H1 (cell line): ENCODE results near the gene SHH. TPM values are rescaled to one million over a fixed set of nuclear protein-coding genes. Genes with fewer than 3 reads are reported as not detected.

Experiments used
- CTCF ChIA-PET: fragments of 300-600 bp; sonication (Branson Sonifier 250); formaldehyde crosslinking; loops from one replicate; lab custom pipeline; 2021; ENCODE audit not compliant: partially characterized antibody; lab: Charles Lee
- POLR2A ChIA-PET: fragments of 300-600 bp; sonication (Branson Sonifier 250); formaldehyde crosslinking; loops from one replicate; lab custom pipeline; 2021; ENCODE audit warnings: inconsistent platforms; ENCODE audit not compliant: partially characterized antibody; lab: Charles Lee
- DNase-seq, 2 experiments: peaks; one replicate each; pipeline versions ENCODE4 v3.0.0 to v3.0.0-alpha.2; 2010 to 2022; ENCODE audit warnings: low spot score in 2 of 2, low read depth in 1 of 2, mixed read lengths in 1 of 2
- FAIRE-seq: peaks from 2 replicates; lab custom pipeline; 2011; peaks lifted over from hg19 to GRCh38; lab: Jason Lieb, UNC
- H2AFZ ChIP-seq: 2 replicates; pipeline ENCODE4 v1.8.1; 2012; ENCODE audit warnings: low read length, inconsistent platforms
- H2AK5ac ChIP-seq: 2 replicates; pipeline ENCODE4 v1.6.1; 2013; ENCODE audit warnings: low read depth, low read length
- H2BK120ac ChIP-seq: replicated peaks from 2 replicates; pipeline ENCODE3; 2013; ENCODE audit warnings: low read depth, low read length, inconsistent platforms
- H2BK12ac ChIP-seq: 2 replicates; pipeline ENCODE4 v1.6.1; 2013; ENCODE audit warnings: low read depth, low read length
- H2BK15ac ChIP-seq: 2 replicates; pipeline ENCODE4 v1.6.1; 2013; ENCODE audit warnings: low read length
- H2BK20ac ChIP-seq: 2 replicates; pipeline ENCODE4 v1.6.1; 2013; ENCODE audit warnings: low read length
- H2BK5ac ChIP-seq: 2 replicates; pipeline ENCODE4 v1.6.1; 2013; ENCODE audit warnings: low read depth, low read length
- H3K14ac ChIP-seq: 2 replicates; pipeline ENCODE4 v1.6.1; 2013; ENCODE audit warnings: inconsistent platforms; ENCODE audit not compliant: insufficient read length
- H3K18ac ChIP-seq: 2 replicates; pipeline ENCODE4 v1.6.1; 2013; ENCODE audit warnings: low read length; ENCODE audit errors: extremely low read depth
- H3K23ac ChIP-seq: 2 replicates; pipeline ENCODE4 v1.6.1; 2013; ENCODE audit warnings: inconsistent platforms; ENCODE audit not compliant: insufficient read length
- H3K23me2 ChIP-seq: 2 replicates; pipeline ENCODE4 v1.6.1; 2013; ENCODE audit warnings: low read depth, low read length
- H3K27ac ChIP-seq: 2 replicates; pipeline ENCODE4 v1.6.1; 2011; ENCODE audit warnings: low read depth, low read length, inconsistent platforms
- H3K27me3 ChIP-seq, 4 experiments: replicated peaks in 1 of 4; 1 replicate in 1 of 4; 2 replicates in 3 of 4; pipeline versions ENCODE4 v1.6.1 to v1.8.1; 2011 to 2013; ENCODE audit warnings: low read length in 3 of 4, mild to moderate bottlenecking in 3 of 4, inconsistent platforms in 2 of 4, mixed read lengths in 2 of 4, moderate library complexity in 1 of 4; ENCODE audit not compliant: control insufficient read depth in 3 of 4, insufficient read depth in 3 of 4; ENCODE audit errors: extremely low read depth in 1 of 4
- H3K36me3 ChIP-seq, 4 experiments: 2 replicates each; pipeline versions ENCODE4 v1.6.1 to v1.8.1; 2011 to 2013; ENCODE audit warnings: mild to moderate bottlenecking in 4 of 4, low read length in 3 of 4, moderate library complexity in 2 of 4, control low read depth in 1 of 4, inconsistent platforms in 1 of 4; ENCODE audit not compliant: insufficient read depth in 4 of 4, control insufficient read depth in 2 of 4
- H3K4ac ChIP-seq: replicated peaks from 2 replicates; pipeline ENCODE3; 2013; ENCODE audit warnings: low read length, low read depth, mixed read lengths, inconsistent platforms; ENCODE audit not compliant: insufficient read length
- H3K4me1 ChIP-seq, 4 experiments: replicated peaks in 1 of 4; 1 replicate in 1 of 4; 2 replicates in 3 of 4; pipeline versions ENCODE4 v1.6.1 to v1.8.1; 2011 to 2013; ENCODE audit warnings: low read length in 3 of 4, inconsistent platforms in 2 of 4, mixed read lengths in 1 of 4; ENCODE audit not compliant: insufficient read depth in 4 of 4, control insufficient read depth in 3 of 4
- H3K4me2 ChIP-seq, 2 experiments: 2 replicates each; pipeline versions ENCODE4 v1.6.1 to v1.8.1; 2011 to 2013; ENCODE audit warnings: low read depth in 2 of 2, low read length in 2 of 2, control low read depth in 1 of 2, inconsistent platforms in 1 of 2, mild to moderate bottlenecking in 1 of 2; ENCODE audit not compliant: insufficient read depth in 1 of 2
- H3K4me3 ChIP-seq, 4 experiments: fragments of 200-600, 300-600 bp in 1 of 4; sonication (generic), shearing (Covaris generic), sonication (Bioruptor Twin) in 1 of 4; 2 replicates each; pipeline versions ENCODE4 v1.5.1 to v1.8.1; 2011 to 2016; ENCODE audit warnings: low read length in 4 of 4, low read depth in 3 of 4, control low read depth in 2 of 4, inconsistent platforms in 2 of 4, mild to moderate bottlenecking in 2 of 4, mixed read lengths in 1 of 4, moderate library complexity in 1 of 4; ENCODE audit not compliant: insufficient read depth in 2 of 4; ENCODE audit errors: extremely low read depth in 1 of 4
- H3K56ac ChIP-seq: replicated peaks from 2 replicates; pipeline ENCODE3; 2013; ENCODE audit warnings: low read depth, mild to moderate bottlenecking, mixed read lengths, low read length, inconsistent platforms; ENCODE audit not compliant: insufficient read length
- H3K79me1 ChIP-seq: 2 replicates; pipeline ENCODE4 v1.6.1; 2013; ENCODE audit warnings: low read depth, low read length, control low read depth
- H3K79me2 ChIP-seq, 2 experiments: 2 replicates each; pipeline versions ENCODE4 v1.6.1 to v1.8.1; 2012 to 2013; ENCODE audit warnings: low read length in 2 of 2, mild to moderate bottlenecking in 2 of 2, inconsistent platforms in 1 of 2; ENCODE audit not compliant: insufficient read depth in 2 of 2, control insufficient read depth in 1 of 2
- H3K9ac ChIP-seq, 4 experiments: replicated peaks in 1 of 4; 1 replicate in 1 of 4; 2 replicates in 3 of 4; pipeline versions ENCODE4 v1.6.1 to v1.8.1; 2011 to 2013; ENCODE audit warnings: low read depth in 3 of 4, low read length in 3 of 4, control low read depth in 2 of 4, mild to moderate bottlenecking in 2 of 4, moderate library complexity in 2 of 4, inconsistent platforms in 1 of 4; ENCODE audit errors: extremely low read depth in 1 of 4
- H3K9me3 ChIP-seq, 2 experiments: 2 replicates each; pipeline versions ENCODE4 v1.6.1 to v1.8.1; 2012 to 2013; ENCODE audit warnings: mild to moderate bottlenecking in 2 of 2, moderate library complexity in 2 of 2, control low read depth in 1 of 2, inconsistent platforms in 1 of 2, low read depth in 1 of 2, low read length in 1 of 2, mixed read lengths in 1 of 2; ENCODE audit not compliant: insufficient read depth in 2 of 2
- H4K20me1 ChIP-seq, 2 experiments: replicated peaks in 1 of 2; 2 replicates each; pipeline versions ENCODE3 to v1.8.1; 2011 to 2013; ENCODE audit warnings: inconsistent platforms in 2 of 2, low read length in 2 of 2, mild to moderate bottlenecking in 1 of 2; ENCODE audit not compliant: insufficient read depth in 2 of 2, control insufficient read depth in 1 of 2
- H4K5ac ChIP-seq: 2 replicates; pipeline ENCODE4 v1.6.1; 2013; ENCODE audit warnings: low read length, low read depth, mixed read lengths, inconsistent platforms; ENCODE audit not compliant: insufficient read length
- H4K8ac ChIP-seq: 2 replicates; pipeline ENCODE4 v1.8.0; 2013; ENCODE audit warnings: mild to moderate bottlenecking, moderate library complexity, low read length, inconsistent platforms; ENCODE audit not compliant: insufficient read depth; ENCODE audit errors: extremely low read depth
- H4K91ac ChIP-seq: replicated peaks from 2 replicates; pipeline ENCODE3; 2013; ENCODE audit warnings: low read length, mixed read lengths, inconsistent platforms; ENCODE audit not compliant: insufficient read length
- EZH2 ChIP-seq: fragments of 200-600 bp; sonication (generic); IDR thresholded peaks from 2 replicates; pipeline ENCODE4 v1.7.1; 2012; ENCODE audit warnings: low read depth, mild to moderate bottlenecking, moderate library complexity, low read length, inconsistent platforms; ENCODE audit not compliant: severe bottlenecking
- WGBS, 2 experiments: shearing (Covaris generic) in 1 of 2; methylation state at CpG; one replicate each; pipeline versions ENCODE4 v1.1.6 to v1.1.7; 2013 to 2015; ENCODE audit warnings: low lambda C conversion rate in 2 of 2, mixed read lengths in 2 of 2, inconsistent platforms in 1 of 2, low coverage in 1 of 2, missing lambda C conversion rate in 1 of 2; ENCODE audit not compliant: insufficient replicate concordance in 2 of 2, insufficient coverage in 1 of 2, insufficient read length in 1 of 2; ENCODE audit errors: extremely low coverage in 1 of 2, missing lambda C conversion rate in 1 of 2; 5-methylcytosine and 5-hydroxymethylcytosine counted together
- polyA plus RNA-seq, 7 experiments: library from polyadenylated mRNA; depleted of rRNA in 3 of 7; stranded (reverse) in 5 of 7; unstranded in 2 of 7; fragments of >200 nt in 5 of 7; fragments of 200-250 nt in 2 of 7; gene quantifications; 1 replicate in 5 of 7; 2 replicates in 1 of 7; 4 replicates in 1 of 7; pipeline versions ENCODE4 v1.2.1 to v1.2.3, GENCODE V29; 2011 to 2013; ENCODE audit warnings: missing spikeins in 2 of 7, mixed read lengths in 2 of 7
- total RNA-seq: library from RNA; stranded (reverse); fragmentation: NEBNext Ultra II Directional; extraction: Animal tissue kit (Norgen Biotek cat#: 25700); gene quantifications from 2 replicates; pipeline ENCODE4 v1.2.1, GENCODE V29; 2021

The SHH gene
- total and polyA plus RNA-seq, 2 of the 8 experiments (the other 6 are each of a cell fraction or from before 2014, with no cell fraction given) = not detected

GRCh38 chr7:155820246-155820645 lies 8.0 kb upstream of the SHH start:
- H2BK120ac ChIP-seq = no peak overlapping the region
- TF ChIP-seq EZH2 = no peak
- H3K23ac ChIP-seq = no peak overlapping the region
- POLR2A ChIA-PET = no interaction called here
- FAIRE-seq (no peak), DNase-seq (no peak)
- CTCF ChIA-PET = no interaction called here
- 93% methylated on average over 18 of the region's 18 CpGs; no CpG with 5 or more reads in 1 of the 2 experiments for WGBS, 2 experiments
- H3K79me1 ChIP-seq = no peaks in the 10 kb centered on the region
- H4K20me1 ChIP-seq = no peaks in the 10 kb centered on the region
- no peak overlapping the region for H2BK20ac ChIP-seq
- no peak overlapping the region for H3K56ac ChIP-seq
- no peak overlapping the region for H3K14ac ChIP-seq
- H3K18ac ChIP-seq = no peak overlapping the region
- H3K4me1 ChIP-seq = peaks cover 0 to 3% (median under 1%) of the 10 kb centered on the region in 4 experiments; a peak in 1 of 7 replicates
- H3K9ac ChIP-seq = no peak overlapping the region
- no peak overlapping the region for H3K4me2 ChIP-seq
- 0 out of 2 replicates have a peak overlapping the region, but pooled peaks have one; percentile 13 for H2BK5ac ChIP-seq
- peaks cover 0 to 11% (median 3%) of the 10 kb centered on the region in 4 experiments; a peak in 3 of 7 replicates for H3K27me3 ChIP-seq
- H4K5ac ChIP-seq = no peak overlapping the region
- H2AFZ ChIP-seq = no peak overlapping the region
- no peaks in the 10 kb centered on the region for H3K23me2 ChIP-seq
- H4K8ac ChIP-seq = no peak overlapping the region; the same call in 1 of the 2 replicates
- no peaks in the 10 kb centered on the region for H3K36me3 ChIP-seq
- peak overlapping the region; percentile 33 for H3K4ac ChIP-seq
- H3K79me2 ChIP-seq = no peaks in the 10 kb centered on the region
- H4K91ac ChIP-seq = no peak overlapping the region
- no peak overlapping the region for H2BK15ac ChIP-seq
- no peak overlapping the region for H3K4me3 ChIP-seq
- H2AK5ac ChIP-seq = no peak overlapping the region
- H2BK12ac ChIP-seq = no peak overlapping the region
- H3K27ac ChIP-seq = no peak overlapping the region
- H3K9me3 ChIP-seq = peaks cover 0 to 6% of the 10 kb centered on the region in 2 experiments; a peak in 1 of 4 replicates
